WTC11 (cell line): ENCODE measurements around the gene PMM1.

Experiments
- PREB ChIP-seq: sonication (generic); formaldehyde crosslinking; IDR thresholded peaks from 2 replicates; pipeline ENCODE4 v1.8.1; 2022; ENCODE audit warnings: mild to moderate bottlenecking, missing genetic modification reagents, moderate library complexity, borderline replicate concordance
- ZNF263 ChIP-seq: sonication (generic); formaldehyde crosslinking; IDR thresholded peaks from 2 replicates; pipeline ENCODE4 v1.8.1; 2022; ENCODE audit warnings: low read depth, mild to moderate bottlenecking, moderate library complexity, missing genetic modification reagents

GRCh38 chr22:41589391-41590241, at the start of gene PMM1:
- no peak for TF ChIP-seq ZNF263 (CRISPR knock-in tag)
- TF ChIP-seq PREB (CRISPR knock-in tag) = no peak
